ENCODE results near the gene HDAC4. TPM values are rescaled to one million over a fixed set of nuclear protein-coding genes. Genes with fewer than 3 reads are reported as not detected.

HDAC4 gene
- total RNA-seq, 1 experiment from 2014 or later: 21.8 TPM

- Mint-ChIP-seq H3K4me3 (ENCODE audit: unreplicated experiment) (no peak overlapping the region), H3K4me1 (ENCODE audit: insufficient read depth, unreplicated experiment) (no peaks in the 10 kb centered on the region), H3K36me3 (ENCODE audit: insufficient read depth, unreplicated experiment) (no peaks in the 10 kb centered on the region), H3K27me3 (ENCODE audit: insufficient read depth, unreplicated experiment) (peaks cover 16% of the 10 kb centered on the region), H3K9me3 (ENCODE audit: unreplicated experiment) (peaks cover 3% of the 10 kb centered on the region), H3K27ac (ENCODE audit: low read depth, unreplicated experiment) (no peak overlapping the region)
- no peak for DNase-seq (ENCODE audit: unreplicated experiment)
- CTCF ChIA-PET: no interaction called here
- no peak for TF ChIP-seq CTCF (IDR thresholded peaks at IDR 0.05; ENCODE audit: unreplicated experiment)
- POLR2A ChIA-PET: interaction anchor here (0.7 kb wide), 2 partner anchors 122 to 171 kb away, joined by 4 to 6 read pairs; no protein-coding TSS in a partner anchor
- intact Hi-C loops (cut with micrococcal nuclease): no loop called here
- BruUV-seq (replicated peaks): no TSS peak
Measured at GRCh38 chr2:239418918-239419317, 18.1 kb upstream of the HDAC4 start.

- Mint-ChIP-seq H3K4me3 (ENCODE audit: unreplicated experiment) (no peak overlapping the region), H3K27me3 (ENCODE audit: insufficient read depth, unreplicated experiment) (peaks cover 23% of the 10 kb centered on the region), H3K27ac (ENCODE audit: low read depth, unreplicated experiment) (no peak overlapping the region), H3K4me1 (ENCODE audit: insufficient read depth, unreplicated experiment) (no peaks in the 10 kb centered on the region), H3K36me3 (ENCODE audit: insufficient read depth, unreplicated experiment) (no peaks in the 10 kb centered on the region), H3K9me3 (ENCODE audit: unreplicated experiment) (peaks cover 7% of the 10 kb centered on the region)
- BruUV-seq (replicated peaks): no TSS peak
- ChIA-PET POLR2A (interaction anchor here (1.8 kb wide), 1 partner anchor 12 kb away, joined by 6 read pairs; the partner anchor contains the start of gene HDAC4), CTCF (no interaction called here)
- no peak for DNase-seq (ENCODE audit: unreplicated experiment)
- intact Hi-C loops (cut with micrococcal nuclease): no loop called here
- no peak for TF ChIP-seq CTCF (IDR thresholded peaks at IDR 0.05; ENCODE audit: unreplicated experiment)
Measured at GRCh38 chr2:239412905-239413603, 12.2 kb upstream of the HDAC4 start.

GRCh38 chr2:239411549-239412319 is 10.9 kb upstream of the HDAC4 start:
- Mint-ChIP-seq H3K4me3 (ENCODE audit: unreplicated experiment) (no peak overlapping the region), H3K27ac (ENCODE audit: low read depth, unreplicated experiment) (no peak overlapping the region), H3K36me3 (ENCODE audit: insufficient read depth, unreplicated experiment) (no peaks in the 10 kb centered on the region), H3K27me3 (ENCODE audit: insufficient read depth, unreplicated experiment) (peaks cover 23% of the 10 kb centered on the region), H3K4me1 (ENCODE audit: insufficient read depth, unreplicated experiment) (no peaks in the 10 kb centered on the region), H3K9me3 (ENCODE audit: unreplicated experiment) (peaks cover 7% of the 10 kb centered on the region)
- no peak for TF ChIP-seq CTCF (IDR thresholded peaks at IDR 0.05; ENCODE audit: unreplicated experiment)
- ChIA-PET CTCF (interaction anchor here (0.6 to 1.0 kb wide), 3 partner anchors 15 to 128 kb away, joined by 3 to 6 read pairs (median 3); no protein-coding TSS in a partner anchor), POLR2A (interaction anchor here (0.6 to 1.8 kb wide), 2 partner anchors 11 to 79 kb away, joined by 3 to 6 read pairs; partner anchors contain the start of gene HDAC4)
- BruUV-seq (replicated peaks): no TSS peak
- intact Hi-C loops (cut with micrococcal nuclease): no loop called here
- DNase-seq (ENCODE audit: unreplicated experiment): no peak

- POLR2A ChIA-PET: interaction anchor here (1.8 kb wide), 1 partner anchor 10 kb away, joined by 6 read pairs; the partner anchor contains the start of gene HDAC4
Measured at GRCh38 chr2:239411117-239411516, 10.3 kb upstream of the HDAC4 start.

More at GRCh38 chr2:239411117-239411516, 10.3 kb upstream of the HDAC4 start:
- Mint-ChIP-seq H3K36me3 (ENCODE audit: insufficient read depth, unreplicated experiment) (no peaks in the 10 kb centered on the region), H3K4me3 (ENCODE audit: unreplicated experiment) (no peak overlapping the region), H3K27me3 (ENCODE audit: insufficient read depth, unreplicated experiment) (peaks cover 23% of the 10 kb centered on the region), H3K4me1 (ENCODE audit: insufficient read depth, unreplicated experiment) (no peaks in the 10 kb centered on the region), H3K9me3 (ENCODE audit: unreplicated experiment) (peaks cover 7% of the 10 kb centered on the region), H3K27ac (ENCODE audit: low read depth, unreplicated experiment) (no peak overlapping the region)
- BruUV-seq (replicated peaks): no TSS peak
- DNase-seq (ENCODE audit: unreplicated experiment): no peak
- CTCF ChIA-PET: interaction anchor here (0.7 kb wide), 1 partner anchor 128 kb away, joined by 3 read pairs; no protein-coding TSS in a partner anchor
- TF ChIP-seq CTCF (IDR thresholded peaks at IDR 0.05; ENCODE audit: unreplicated experiment): no peak
- intact Hi-C loops (cut with micrococcal nuclease): no loop called here
